ENCODE results near the gene ZNF598. TPM values are rescaled to one million over a fixed set of nuclear protein-coding genes. Genes with fewer than 3 reads are reported as not detected.

The ZNF598 gene
- total RNA-seq, 1 experiment from 2014 or later: 70.9 TPM

GRCh38 chr16:2033057-2033908 is 23.7 kb upstream of the ZNF598 start:
- Histone ChIP-seq H2BK20ac (ENCODE audit: low read depth, low read length, poor library complexity, severe bottlenecking) (no peak overlapping the region), H2AK5ac (ENCODE audit: insufficient read length, low read length) (no peak overlapping the region), H3K23me2 (ENCODE audit: insufficient read length, low read depth, low read length, poor library complexity, severe bottlenecking) (no peaks in the 10 kb centered on the region), H4K8ac (replicated peaks; ENCODE audit: insufficient read length, low read depth, low read length) (no peak overlapping the region), H3K56ac (ENCODE audit: insufficient read length, low read depth, low read length) (no peak overlapping the region), H2BK120ac (ENCODE audit: low read depth, low read length, poor library complexity, severe bottlenecking) (no peak overlapping the region), H2BK15ac (ENCODE audit: low read depth, low read length) (no peak overlapping the region), H3K4ac (ENCODE audit: low read depth, low read length) (no peak overlapping the region), H3K27ac (ENCODE audit: insufficient read length, low read depth, low read length) (no peak overlapping the region), H3K4me2 (ENCODE audit: insufficient read depth, insufficient read length, low read length) (no peak overlapping the region), H3K27me3 (ENCODE audit: insufficient read depth, low read length) (no peaks in the 10 kb centered on the region), H3T11ph (ENCODE audit: low read length) (no peak overlapping the region), H2AFZ (ENCODE audit: low read length) (no peak overlapping the region), H3K23ac (ENCODE audit: insufficient read length, low read depth, low read length) (no peak overlapping the region), H3K14ac (ENCODE audit: insufficient read depth, low read length) (no peak overlapping the region; the same call in 1 of the 2 replicates), H3K9me3 (ENCODE audit: control insufficient read depth, low read depth, low read length) (no peaks in the 10 kb centered on the region), H3K18ac (ENCODE audit: insufficient read length, low read depth, low read length) (no peak overlapping the region), H4K5ac (ENCODE audit: insufficient read length, low read depth, low read length) (no peak overlapping the region), H3K9ac (ENCODE audit: extremely low read depth, insufficient read length, low read length) (no peak overlapping the region), H3K79me2 (ENCODE audit: insufficient read depth, low read length) (no peaks in the 10 kb centered on the region), H2BK5ac (ENCODE audit: insufficient read length, low read length) (no peak overlapping the region), H4K20me1 (ENCODE audit: control insufficient read depth, insufficient read depth, insufficient read length) (no peaks in the 10 kb centered on the region), H3K4me1 (ENCODE audit: insufficient read depth, low read length) (no peaks in the 10 kb centered on the region), H4K91ac (ENCODE audit: insufficient read length, low read depth, low read length) (no peak overlapping the region), H2BK12ac (ENCODE audit: insufficient read length, low read depth, low read length) (no peak overlapping the region), H3K79me1 (ENCODE audit: insufficient read depth, low read depth, low read length, poor library complexity, severe bottlenecking) (no peaks in the 10 kb centered on the region)
- Mint-ChIP-seq H3K9me3 (no peaks in the 10 kb centered on the region), H3K27me3 (ENCODE audit: low read depth) (peaks cover 2% of the 10 kb centered on the region; the same call in 1 of the 2 replicates), H3K36me3 (ENCODE audit: insufficient read depth in 1 of 3, low read depth in 3 of 3) (no peaks in the 10 kb centered on the region), H3K4me1 (peaks cover 3% of the 10 kb centered on the region in 2 experiments; a peak in 1 of 4 replicates), H3K27ac (no peak overlapping the region; a peak in 1 of 7 replicates), H3K4me3 (no peak overlapping the region)
- no CpG with 5 or more reads among the region's 37 CpGs for WGBS (ENCODE audit: extremely low coverage, insufficient read length, low lambda C conversion rate)
- DNase-seq: no peak
- TF ChIP-seq CTCF (conservative IDR thresholded peaks at IDR 0.05): no peak
